Neural progenitor cell (in vitro differentiated cells): Measurements from ENCODE around the gene CENPVL1. TPM values are rescaled to one million over a fixed set of nuclear protein-coding genes. Genes with fewer than 3 reads are reported as not detected.

Experiments used
- DNase-seq: peaks from one replicate; pipeline ENCODE4 v3.0.0-alpha.2; 2016; ENCODE audit warnings: low spot score
- H2AFZ ChIP-seq: fragments of 200-600 bp; sonication (generic); replicated peaks from 2 replicates; pipeline ENCODE4 v1.6.1; 2016; ENCODE audit warnings: antibody characterized with exemption
- H3F3A ChIP-seq: fragments of 200-600 bp; sonication (generic); 2 replicates; pipeline ENCODE4 v1.6.1; 2016; ENCODE audit warnings: antibody characterized with exemption, low read depth
- H3K27ac ChIP-seq: fragments of 200-600 bp; sonication (generic); 2 replicates; pipeline ENCODE4 v1.5.1; 2016; ENCODE audit warnings: mild to moderate bottlenecking
- H3K27me3 ChIP-seq: fragments of 200-600 bp; sonication (generic); 2 replicates; pipeline ENCODE4 v1.6.1; 2016; ENCODE audit warnings: mild to moderate bottlenecking, moderate library complexity
- H3K36me3 ChIP-seq: fragments of 200-600 bp; sonication (generic); 2 replicates; pipeline ENCODE4 v1.5.1; 2016
- H3K4me1 ChIP-seq: fragments of 200-600 bp; sonication (generic); 2 replicates; pipeline ENCODE4 v1.6.1; 2016; ENCODE audit warnings: mixed run types
- H3K4me2 ChIP-seq: fragments of 200-600 bp; sonication (generic); 2 replicates; pipeline ENCODE4 v1.6.1; 2016
- H3K4me3 ChIP-seq: fragments of 200-600 bp; sonication (generic); 2 replicates; pipeline ENCODE4 v1.5.1; 2016
- H3K79me2 ChIP-seq: fragments of 200-600 bp; sonication (generic); 2 replicates; pipeline ENCODE4 v1.6.1; 2016; ENCODE audit warnings: low read depth
- H3K9ac ChIP-seq: fragments of 200-600 bp; sonication (generic); 2 replicates; pipeline ENCODE4 v1.6.1; 2016
- H3K9me3 ChIP-seq: fragments of 200-600 bp; sonication (generic); 2 replicates; pipeline ENCODE4 v1.5.1; 2016; ENCODE audit warnings: low read depth
- H4K20me1 ChIP-seq: fragments of 200-600 bp; sonication (generic); 2 replicates; pipeline ENCODE4 v1.6.1; 2016; ENCODE audit warnings: low read depth
- H3K27ac Mint-ChIP-seq: 3 replicates; pipeline ENCODE4 v1.8.0; 2021; ENCODE audit warnings: mixed read lengths
- H3K27me3 Mint-ChIP-seq: 2 replicates; pipeline ENCODE4 v1.8.0; 2022; ENCODE audit warnings: low read depth, mild to moderate bottlenecking, inconsistent platforms, moderate library complexity, mixed read lengths; ENCODE audit not compliant: insufficient read depth
- H3K36me3 Mint-ChIP-seq: 3 replicates; pipeline ENCODE4 v1.8.0; 2021; ENCODE audit warnings: mixed read lengths
- H3K4me1 Mint-ChIP-seq: 3 replicates; pipeline ENCODE4 v1.8.0; 2021; ENCODE audit warnings: mixed read lengths
- H3K4me3 Mint-ChIP-seq: 3 replicates; pipeline ENCODE4 v1.8.0; 2021; ENCODE audit warnings: mild to moderate bottlenecking, moderate library complexity, mixed read lengths
- H3K9me3 Mint-ChIP-seq: 3 replicates; pipeline ENCODE4 v1.8.0; 2020; ENCODE audit warnings: mixed read lengths
- CTCF ChIP-seq: fragments of 200-600 bp; sonication (generic); IDR thresholded peaks from 2 replicates; pipeline ENCODE4 v1.5.1; 2017; ENCODE audit warnings: antibody characterized with exemption, mild to moderate bottlenecking
- EZH2 ChIP-seq: fragments of 200-600 bp; sonication (generic); IDR thresholded peaks from 2 replicates; pipeline ENCODE4 v1.6.1; 2017; ENCODE audit warnings: antibody characterized with exemption, mild to moderate bottlenecking, moderate library complexity
- EZH2phosphoT487 ChIP-seq: fragments of 200-600 bp; sonication (generic); IDR thresholded peaks from 2 replicates; pipeline ENCODE4 v1.6.1; 2017; ENCODE audit warnings: antibody characterized with exemption
- total RNA-seq: library from RNA; depleted of rRNA; stranded (reverse); fragments of >200 nt; gene quantifications from 2 replicates; pipeline ENCODE4 v1.2.3, GENCODE V29; 2015; ENCODE audit warnings: low replicate concordance

Gene CENPVL1
- total RNA-seq, 1 donor from 2014 or later = 2.0 TPM

GRCh38 chrX:51737091-51737490 is 26.8 kb downstream of the CENPVL1 start:
- no peaks in the 10 kb centered on the region for H3K36me3 Mint-ChIP-seq

GRCh38 chrX:51742586-51742985 is 32.3 kb downstream of the CENPVL1 start:
- Mint-ChIP-seq H3K4me3 (peak overlapping the region; percentile 95), H3K27me3 (peaks cover 2% of the 10 kb centered on the region), H3K27ac (peak overlapping the region; percentile 64), H3K4me1 (peaks cover 20% of the 10 kb centered on the region), H3K36me3 (peaks cover 24% of the 10 kb centered on the region), H3K9me3 (peaks cover 19% of the 10 kb centered on the region)
- TF ChIP-seq CTCF = no peak
- no peak for TF ChIP-seq EZH2phosphoT487
- TF ChIP-seq EZH2 = no peak
- H3K79me2 ChIP-seq = peaks cover 40% of the 10 kb centered on the region
- H4K20me1 ChIP-seq = peaks cover 20% of the 10 kb centered on the region
- H2AFZ ChIP-seq = peak overlapping the region; percentile 61
- peaks cover 10% of the 10 kb centered on the region for H3K4me1 ChIP-seq
- H3K27me3 ChIP-seq = no peaks in the 10 kb centered on the region
- H3K27ac ChIP-seq = no peak overlapping the region
- no peaks in the 10 kb centered on the region for H3K36me3 ChIP-seq
- H3K4me2 ChIP-seq = peak overlapping the region; percentile 77
- no peaks in the 10 kb centered on the region for H3K9me3 ChIP-seq
- peak; percentile 44 for DNase-seq
- no peak overlapping the region for H3K9ac ChIP-seq
- H3K4me3 ChIP-seq = peak overlapping the region; percentile 78
- H3F3A ChIP-seq = peaks cover 10% of the 10 kb centered on the region

More at GRCh38 chrX:51737091-51737490, 26.8 kb downstream of the CENPVL1 start:
- no peak overlapping the region for H3K4me3 Mint-ChIP-seq
- Histone ChIP-seq H3K9ac (no peak overlapping the region), H3F3A (peaks cover under 1% of the 10 kb centered on the region), H3K4me1 (peaks cover under 1% of the 10 kb centered on the region), H3K4me2 (no peak overlapping the region), H3K36me3 (no peaks in the 10 kb centered on the region), H4K20me1 (no peaks in the 10 kb centered on the region), H3K27ac (no peak overlapping the region), H3K27me3 (no peaks in the 10 kb centered on the region), H3K79me2 (no peaks in the 10 kb centered on the region), H3K4me3 (no peak overlapping the region), H3K9me3 (no peaks in the 10 kb centered on the region), H2AFZ (no peak overlapping the region)
- H3K9me3 Mint-ChIP-seq = no peaks in the 10 kb centered on the region
- H3K4me1 Mint-ChIP-seq = no peaks in the 10 kb centered on the region
- no peak overlapping the region for H3K27ac Mint-ChIP-seq
- TF ChIP-seq EZH2 (no peak), EZH2phosphoT487 (no peak), CTCF (no peak)
- no peak for DNase-seq
- H3K27me3 Mint-ChIP-seq = no peaks in the 10 kb centered on the region

GRCh38 chrX:51743179-51743957 is 33.1 kb downstream of the CENPVL1 start, which contains the start of gene GSPT2:
Gene GSPT2 (plus strand): TSS chrX:51743442. CDS start chrX:51743627, 185 bp downstream.
- Histone ChIP-seq H3K36me3 (no peaks in the 10 kb centered on the region), H3K79me2 (peaks cover 40% of the 10 kb centered on the region), H4K20me1 (peaks cover 20% of the 10 kb centered on the region), H3K9ac (peak within 1 kb of the TSS; percentile 54), H3F3A (peaks cover 10% of the 10 kb centered on the region), H3K27me3 (no peaks in the 10 kb centered on the region), H3K4me2 (peak within 1 kb of the TSS; percentile 77), H3K9me3 (no peaks in the 10 kb centered on the region), H3K4me1 (peaks cover 10% of the 10 kb centered on the region), H2AFZ (peak within 1 kb of the TSS; percentile 61), H3K4me3 (peak within 1 kb of the TSS; percentile 78), H3K27ac (no peak within 1 kb of the TSS)
- Mint-ChIP-seq H3K4me3 (peak within 1 kb of the TSS; percentile 95), H3K9me3 (peaks cover 19% of the 10 kb centered on the region), H3K36me3 (peaks cover 24% of the 10 kb centered on the region), H3K4me1 (peaks cover 20% of the 10 kb centered on the region), H3K27ac (peak within 1 kb of the TSS; percentile 64), H3K27me3 (peaks cover 2% of the 10 kb centered on the region)
- no peak for TF ChIP-seq CTCF
- no peak for TF ChIP-seq EZH2phosphoT487
- peak; percentile 65 for DNase-seq
